Superior temporal gyrus (tissue), 1 donor: Measurements from ENCODE around the gene PSMD5.

Source experiments
- DNase-seq: peaks from one replicate; pipeline ENCODE4 v3.0.0-alpha.2; 2016; ENCODE audit errors: extremely low spot score

Gene PSMD5

GRCh38 chr9:120855827-120856670, 13.3 kb upstream of the PSMD5 start:
- no peak for DNase-seq

DNA sequence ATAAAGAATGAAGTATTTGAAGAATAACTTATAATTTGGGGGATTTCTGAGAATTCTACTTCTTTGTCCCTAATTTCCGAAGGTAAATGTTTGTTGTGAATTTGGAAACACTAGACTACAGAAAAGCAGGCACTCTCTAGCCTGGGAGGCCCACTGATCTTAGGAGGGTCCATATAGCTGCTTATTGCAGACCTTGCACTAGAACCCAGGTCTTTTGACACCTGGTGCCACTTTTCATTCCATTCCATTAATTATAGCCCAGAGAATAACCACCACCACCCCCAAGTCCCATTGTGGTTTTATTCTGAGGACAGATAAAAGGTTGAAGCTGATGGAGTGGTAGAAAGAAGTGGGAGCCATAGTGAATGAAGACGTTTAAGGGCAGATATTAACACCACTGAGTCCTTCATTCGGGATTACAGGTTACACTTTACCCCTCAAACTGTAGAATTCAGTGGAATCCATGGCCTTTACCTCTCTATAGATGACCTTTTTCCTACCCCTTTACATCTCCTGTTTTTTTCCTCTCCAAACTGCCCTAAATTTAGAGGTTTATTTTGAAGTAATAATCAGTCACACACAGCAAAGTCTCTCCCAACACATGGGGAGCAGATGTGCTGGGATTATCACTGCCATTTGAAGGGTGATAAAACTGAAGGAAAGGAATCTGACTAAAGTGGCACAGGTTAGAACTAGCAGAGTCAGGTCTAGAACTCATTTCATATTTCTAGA, 12.0 kb upstream of the PSMD5 start:
- no peak for DNase-seq

GRCh38 chr9:120853198-120853597, 10.5 kb upstream of the PSMD5 start:
- no peak for DNase-seq

GRCh38 chr9:120852240-120853010, 9.7 kb upstream of the PSMD5 start:
- no peak for DNase-seq

DNA sequence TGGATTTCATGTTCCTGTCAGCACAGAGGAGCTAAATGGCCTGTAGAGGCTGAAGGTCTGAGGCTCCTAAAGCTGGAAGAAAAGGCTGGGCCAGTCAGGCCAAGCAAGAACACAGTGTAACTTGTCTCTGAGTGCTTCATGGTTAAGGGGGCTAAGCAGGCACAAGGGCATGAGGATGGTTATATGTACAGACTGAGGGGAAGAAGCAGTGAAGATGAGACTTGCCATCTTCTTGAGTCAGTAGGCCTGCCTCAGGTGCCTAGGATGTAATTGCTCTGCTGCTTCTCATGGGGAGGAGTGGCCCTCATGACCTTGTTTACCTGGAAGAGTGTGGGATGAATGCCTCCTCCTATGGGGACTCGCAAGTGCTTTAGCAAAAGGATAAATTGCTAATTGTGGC, 8.7 kb upstream of the PSMD5 start:
- no peak for DNase-seq

DNA sequence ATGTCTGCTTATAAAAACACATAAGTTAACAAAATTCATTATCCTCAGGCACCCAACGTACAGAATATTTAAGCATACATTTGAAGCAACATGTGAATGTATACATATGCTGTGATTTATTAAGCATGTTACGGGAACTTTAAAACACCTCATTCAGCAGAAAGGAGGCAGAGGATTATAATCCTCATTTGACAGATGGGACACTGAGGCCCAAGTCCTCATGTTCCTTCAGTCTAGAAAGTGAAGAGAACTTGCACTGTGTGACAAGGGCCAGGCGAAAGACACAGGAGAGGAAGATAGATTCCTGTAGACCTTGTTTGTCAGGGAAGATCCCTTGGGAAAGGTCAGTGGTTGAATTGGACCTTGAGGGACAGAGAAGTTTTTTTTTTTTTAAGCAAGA, 7.6 kb upstream of the PSMD5 start:
- no peak for DNase-seq

DNA sequence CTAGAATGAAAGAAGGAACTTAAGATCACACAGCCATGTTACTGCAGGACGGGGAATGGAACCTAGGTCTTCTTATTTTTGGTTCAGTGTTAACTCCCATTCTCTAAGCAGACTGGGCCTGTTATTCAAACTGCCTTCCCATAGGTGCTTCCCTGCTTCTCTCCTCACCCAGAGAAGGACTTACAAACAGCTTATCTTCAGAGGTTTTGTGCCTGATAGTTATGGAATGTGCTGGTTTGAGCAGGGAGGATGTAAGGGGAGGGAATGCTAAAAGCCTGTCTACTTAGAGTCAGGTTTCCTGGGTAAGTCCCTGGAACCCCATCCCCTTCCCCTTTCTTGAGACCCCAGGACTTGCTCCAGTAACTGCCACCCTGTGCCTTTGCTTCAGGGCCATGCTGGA, 4.2 kb upstream of the PSMD5 start:
- DNase-seq = no peak

GRCh38 chr9:120846251-120846889, 3.6 kb upstream of the PSMD5 start:
- no peak for DNase-seq

DNA sequence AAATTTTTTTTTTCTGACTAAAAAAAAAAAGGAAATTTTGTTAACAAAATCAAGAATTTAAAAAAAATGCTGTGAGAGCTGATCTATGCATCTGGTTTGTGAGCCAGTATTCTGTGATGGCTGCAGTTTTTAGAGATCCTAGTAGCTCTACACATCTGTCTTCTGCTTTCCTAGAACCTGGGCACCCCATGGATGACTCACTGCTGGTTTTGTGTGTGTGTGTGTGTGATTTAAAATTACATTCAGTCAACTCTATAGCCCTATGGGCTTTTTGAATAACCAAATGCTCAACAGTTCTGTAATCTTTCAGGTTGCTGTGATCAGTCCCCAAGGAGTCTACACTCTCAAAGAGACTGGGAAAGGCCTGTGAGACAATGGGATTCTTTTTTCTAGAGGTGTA, 2.5 kb upstream of the PSMD5 start:
- DNase-seq = no peak

- DNase-seq = no peak
Measured at GRCh38 chr9:120841930-120842684, 615 bp downstream of the PSMD5 start.

DNA sequence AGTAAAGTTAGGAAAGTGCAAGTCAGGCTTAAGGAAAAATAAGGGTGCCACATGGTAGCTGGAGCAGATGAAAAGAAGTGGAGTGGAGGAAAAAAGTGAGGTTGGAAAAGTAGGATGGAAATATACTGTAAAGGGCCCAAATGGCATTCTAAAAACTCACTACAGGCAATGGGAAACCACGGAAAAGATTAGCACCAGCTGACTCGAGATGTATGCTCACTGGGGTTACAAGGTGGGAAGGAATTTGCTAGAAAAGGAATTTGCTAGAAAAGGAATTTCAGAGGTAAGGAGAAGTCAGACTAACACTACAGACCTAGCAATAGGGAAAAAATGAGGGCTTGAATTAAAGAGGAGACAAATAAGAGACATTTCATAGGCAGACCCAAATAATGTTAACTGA, 3.6 kb downstream of the PSMD5 start:
- no peak for DNase-seq

DNA sequence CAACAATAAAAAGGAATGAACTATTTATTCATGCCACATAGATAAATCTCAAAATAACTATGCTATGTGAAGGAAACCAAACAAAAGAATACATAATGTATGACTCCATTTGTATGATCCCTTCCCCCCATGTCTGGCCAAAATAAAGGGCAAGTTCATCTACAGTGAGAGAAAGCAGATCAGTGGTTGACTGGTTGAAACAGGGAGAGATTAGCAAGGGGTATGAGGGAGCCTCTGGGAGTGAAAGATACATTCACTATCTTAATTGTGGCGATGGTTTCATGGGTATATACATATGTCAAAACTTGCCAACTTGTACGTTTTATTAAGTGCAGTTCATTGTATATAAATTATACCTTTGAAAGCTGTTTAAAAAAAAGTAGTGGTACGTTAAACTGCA, 4.8 kb downstream of the PSMD5 start:
- no peak for DNase-seq

DNA sequence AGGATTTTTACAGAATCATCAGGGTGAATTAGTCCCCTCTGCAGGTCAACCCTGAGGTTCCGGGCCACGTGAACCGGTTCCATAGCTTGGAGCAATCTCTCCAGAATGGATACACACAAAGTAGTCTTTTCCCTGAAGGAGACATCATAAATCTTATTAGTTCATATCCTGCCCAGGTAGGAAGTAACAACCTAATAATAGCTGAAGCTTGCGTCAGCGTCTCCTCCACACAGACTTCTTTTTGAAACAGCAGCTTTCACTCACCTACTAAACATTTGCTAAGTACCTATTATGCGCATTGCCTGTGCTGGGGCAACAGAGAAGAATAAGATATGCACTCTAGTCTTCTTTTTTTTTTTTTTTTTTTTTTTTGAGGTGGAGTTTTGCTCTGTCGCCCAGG, 9.4 kb downstream of the PSMD5 start:
- no peak for DNase-seq

DNA sequence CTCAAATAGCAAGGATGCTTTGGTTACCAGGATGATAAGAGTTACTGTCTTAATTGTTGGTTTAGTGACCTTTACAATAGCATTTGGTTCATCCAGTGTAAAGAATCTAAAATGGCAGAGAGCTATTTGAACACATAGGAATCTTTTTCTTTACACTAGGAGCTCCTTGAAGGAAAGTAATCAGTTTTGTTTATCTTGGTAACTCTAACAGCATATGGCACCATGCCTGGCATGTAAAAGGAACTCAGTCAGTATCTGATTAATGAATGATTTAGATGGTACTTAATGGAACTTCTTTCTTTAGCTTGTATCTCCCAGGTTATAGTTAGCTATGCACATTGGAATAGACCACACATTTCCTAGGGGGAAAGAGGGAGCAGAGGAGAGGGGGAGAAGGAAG, 9.9 kb downstream of the PSMD5 start:
- DNase-seq = no peak

GRCh38 chr9:120830865-120831264, 11.9 kb downstream of the PSMD5 start:
- no peak for DNase-seq

- no peak for DNase-seq
Measured at GRCh38 chr9:120830151-120830550, 12.6 kb downstream of the PSMD5 start.

DNA sequence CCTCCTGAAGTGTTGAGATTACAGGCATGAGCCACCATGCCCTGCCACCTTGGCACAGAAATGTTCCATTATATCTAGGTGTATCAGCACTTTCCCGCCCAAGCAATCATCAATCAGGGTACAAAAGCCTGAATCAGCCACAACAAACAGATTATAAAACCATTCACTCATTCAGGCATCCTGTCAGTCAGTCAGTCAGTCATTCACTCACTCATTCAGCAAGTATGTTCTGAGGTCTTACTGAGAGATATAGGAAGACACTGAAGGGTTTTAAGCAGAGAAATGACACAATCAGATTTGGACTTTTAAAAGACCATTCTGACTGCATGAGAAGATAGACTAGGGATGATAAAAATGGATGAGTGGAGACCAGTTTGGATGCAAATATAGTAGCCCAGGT, 13.1 kb downstream of the PSMD5 start:
- no peak for DNase-seq

DNA sequence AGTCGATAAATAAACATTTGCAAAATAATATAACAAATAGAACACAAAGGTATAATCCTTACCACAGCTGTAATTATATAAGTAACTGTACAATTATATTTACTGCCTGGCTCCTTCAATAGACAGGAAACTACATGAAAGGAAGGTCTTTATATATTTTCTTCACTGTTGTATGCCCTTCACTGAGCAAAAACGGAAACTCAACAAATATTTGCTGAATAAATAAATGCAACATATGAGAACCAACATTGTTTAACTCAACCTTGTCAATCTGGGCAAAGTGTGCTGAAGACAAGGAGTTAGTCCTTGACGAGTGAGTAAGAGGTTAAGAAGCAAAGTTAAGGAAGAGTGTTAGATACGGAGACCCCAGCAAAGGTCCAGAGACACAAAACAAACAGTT, 22.6 kb downstream of the PSMD5 start:
- DNase-seq = no peak

DNA sequence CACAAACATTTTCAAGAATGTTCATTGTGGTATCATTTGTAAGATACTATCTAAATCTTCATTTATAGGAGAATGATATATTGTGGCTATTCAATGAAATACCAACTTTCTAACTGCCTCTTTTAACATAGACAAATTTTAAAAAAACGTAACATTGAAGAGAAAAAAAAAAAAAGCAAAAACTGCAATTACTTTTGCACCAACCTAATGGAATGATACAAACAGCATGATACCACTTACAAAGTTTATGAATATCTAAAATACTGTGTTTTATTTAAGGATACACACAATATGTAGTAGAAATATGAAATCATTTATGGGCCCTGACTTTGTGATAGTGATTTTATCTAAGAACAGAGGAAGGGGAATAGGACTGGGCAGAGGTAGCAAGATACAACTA, 24.1 kb downstream of the PSMD5 start:
- no peak for DNase-seq

DNA sequence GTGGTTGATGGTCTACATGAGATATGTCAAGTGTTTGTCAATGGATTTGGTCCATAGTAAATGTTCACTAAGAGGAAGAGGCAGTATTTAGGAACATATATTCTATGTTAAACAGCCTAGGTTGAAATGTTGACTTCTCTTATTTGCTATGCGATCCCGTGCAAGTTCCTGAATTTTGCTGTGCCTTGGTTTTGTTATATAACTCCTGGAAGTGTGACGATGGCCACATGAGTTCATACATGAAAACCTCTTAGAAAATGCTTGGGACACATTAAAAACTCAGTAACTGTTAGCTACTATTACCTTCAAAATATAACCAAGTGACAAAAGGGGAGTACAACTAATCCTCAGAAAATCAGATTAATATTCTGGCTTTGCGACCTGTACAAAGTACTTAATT, 27.6 kb downstream of the PSMD5 start:
- no peak for DNase-seq

DNA sequence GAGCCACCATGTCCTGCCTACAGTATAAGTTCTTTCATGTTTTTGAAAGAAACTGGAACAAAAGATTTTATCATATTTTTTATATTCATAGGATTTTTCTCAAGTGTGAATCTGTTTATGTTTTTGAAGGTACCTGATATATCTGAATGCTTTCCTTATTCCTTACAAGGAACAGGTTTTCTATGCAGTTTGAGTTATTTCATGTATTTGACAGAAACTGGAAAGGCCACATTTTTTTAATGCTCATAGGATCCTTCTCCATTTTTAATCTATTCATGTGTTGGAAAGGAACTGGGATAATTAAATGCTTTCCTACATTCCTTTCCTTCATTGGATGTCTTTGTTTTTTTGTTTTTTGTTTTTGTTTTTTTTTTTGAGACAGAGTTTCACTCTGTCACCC, 33.8 kb downstream of the PSMD5 start:
- DNase-seq = no peak
